ENCODE measurements around the gene SSBP2.

Gene SSBP2

GRCh38 chr5:81772488-81772887 lies 21.6 kb upstream of the SSBP2 start:
- H2AFZ ChIP-seq (ENCODE audit: low read depth, low read length, severe bottlenecking), result no peak overlapping the region
- H3K9me2 ChIP-seq (replicated peaks; ENCODE audit: insufficient read depth, low read length), result no peaks in the 10 kb centered on the region
- H3F3A ChIP-seq (ENCODE audit: insufficient read depth), result no peaks in the 10 kb centered on the region
- TF ChIP-seq EZH2phosphoT487 (conservative IDR thresholded peaks at IDR 0.05; ENCODE audit: low read length) (no peak), CTCF (IDR thresholded peaks at IDR 0.05; ENCODE audit: insufficient read depth, low read length, poor library complexity, severe bottlenecking) (no peak)
- no peak overlapping the region for H3K4me3 ChIP-seq (ENCODE audit: insufficient read depth, low read length, poor library complexity, severe bottlenecking)
- no peaks in the 10 kb centered on the region for H3K9me3 ChIP-seq (ENCODE audit: insufficient read depth, low read length)
- no peaks in the 10 kb centered on the region for H3K27me3 ChIP-seq (ENCODE audit: low read length)
- H3K4me2 ChIP-seq (ENCODE audit: low read depth, low read length, poor library complexity, severe bottlenecking), result no peak overlapping the region
- no peak overlapping the region for H3K9ac ChIP-seq (ENCODE audit: low read length)
- H3K79me2 ChIP-seq (ENCODE audit: insufficient read depth, low read length), result no peaks in the 10 kb centered on the region
- H3K27ac ChIP-seq (ENCODE audit: low read depth, low read length), result no peak overlapping the region
- H3K36me3 ChIP-seq (ENCODE audit: low read length), result no peaks in the 10 kb centered on the region
- H4K20me1 ChIP-seq (ENCODE audit: low read depth, low read length), result no peaks in the 10 kb centered on the region

- TF ChIP-seq EZH2phosphoT487 (conservative IDR thresholded peaks at IDR 0.05; ENCODE audit: low read length) (no peak), CTCF (IDR thresholded peaks at IDR 0.05; ENCODE audit: insufficient read depth, low read length, poor library complexity, severe bottlenecking) (no peak)
- no peaks in the 10 kb centered on the region for H3K36me3 ChIP-seq (ENCODE audit: low read length)
- H4K20me1 ChIP-seq (ENCODE audit: low read depth, low read length), result no peaks in the 10 kb centered on the region
- no peak overlapping the region for H3K4me3 ChIP-seq (ENCODE audit: insufficient read depth, low read length, poor library complexity, severe bottlenecking)
- no peaks in the 10 kb centered on the region for H3K79me2 ChIP-seq (ENCODE audit: insufficient read depth, low read length)
- H3K9ac ChIP-seq (ENCODE audit: low read length), result no peak overlapping the region
- no peaks in the 10 kb centered on the region for H3K9me2 ChIP-seq (replicated peaks; ENCODE audit: insufficient read depth, low read length)
- H3F3A ChIP-seq (ENCODE audit: insufficient read depth), result no peaks in the 10 kb centered on the region
- H2AFZ ChIP-seq (ENCODE audit: low read depth, low read length, severe bottlenecking), result no peak overlapping the region
- H3K27ac ChIP-seq (ENCODE audit: low read depth, low read length), result no peak overlapping the region
- no peak overlapping the region for H3K4me2 ChIP-seq (ENCODE audit: low read depth, low read length, poor library complexity, severe bottlenecking)
- H3K27me3 ChIP-seq (ENCODE audit: low read length), result no peaks in the 10 kb centered on the region
- no peaks in the 10 kb centered on the region for H3K9me3 ChIP-seq (ENCODE audit: insufficient read depth, low read length)
Observed at GRCh38 chr5:81768935-81769452, 18.1 kb upstream of the SSBP2 start.

- Histone ChIP-seq H3K36me3 (ENCODE audit: low read length) (no peaks in the 10 kb centered on the region), H3K79me2 (ENCODE audit: insufficient read depth, low read length) (no peaks in the 10 kb centered on the region), H4K20me1 (ENCODE audit: low read depth, low read length) (no peaks in the 10 kb centered on the region), H3K9ac (ENCODE audit: low read length) (no peak overlapping the region), H3K27ac (ENCODE audit: low read depth, low read length) (no peak overlapping the region), H3K4me3 (ENCODE audit: insufficient read depth, low read length, poor library complexity, severe bottlenecking) (no peak overlapping the region), H3K4me2 (ENCODE audit: low read depth, low read length, poor library complexity, severe bottlenecking) (no peak overlapping the region), H3F3A (ENCODE audit: insufficient read depth) (no peaks in the 10 kb centered on the region), H3K9me2 (replicated peaks; ENCODE audit: insufficient read depth, low read length) (no peaks in the 10 kb centered on the region), H3K27me3 (ENCODE audit: low read length) (no peaks in the 10 kb centered on the region), H3K9me3 (ENCODE audit: insufficient read depth, low read length) (no peaks in the 10 kb centered on the region), H2AFZ (ENCODE audit: low read depth, low read length, severe bottlenecking) (no peak overlapping the region)
- no peak for TF ChIP-seq EZH2phosphoT487 (conservative IDR thresholded peaks at IDR 0.05; ENCODE audit: low read length)
- no peak for TF ChIP-seq CTCF (IDR thresholded peaks at IDR 0.05; ENCODE audit: insufficient read depth, low read length, poor library complexity, severe bottlenecking)
Observed at GRCh38 chr5:81767938-81768337, 17.0 kb upstream of the SSBP2 start.

Data from SU-DHL-6 (cell line).